C4-2B (cell line): ENCODE measurements around the gene THEMIS2.

Source experiments
- H3K27ac ChIP-seq: fragments of 450-650 bp; 2 replicates; pipeline ENCODE4 v1.5.1; 2017
- CTCF ChIP-seq: fragments of 450-650 bp; conservative IDR thresholded peaks from 2 replicates; pipeline ENCODE4 v1.5.1; 2017; ENCODE audit warnings: mild to moderate bottlenecking
- ZFX ChIP-seq: fragments of 450-650 bp; IDR thresholded peaks from 2 replicates; pipeline ENCODE4 v1.6.1; 2017

THEMIS2 gene

GRCh38 chr1:27884006-27884954 lies 11.9 kb downstream of the THEMIS2 start:
- no peak overlapping the region for H3K27ac ChIP-seq
- no peak for TF ChIP-seq ZFX

GRCh38 chr1:27885114-27885528 lies 12.8 kb downstream of the THEMIS2 start:
- no peak overlapping the region for H3K27ac ChIP-seq
- TF ChIP-seq ZFX (no peak), CTCF (no peak)

GRCh38 chr1:27885621-27886352 lies 13.4 kb downstream of the THEMIS2 start:
- no peak for TF ChIP-seq ZFX
- TF ChIP-seq CTCF: no peak
- H3K27ac ChIP-seq: no peak overlapping the region

- TF ChIP-seq CTCF: no peak
- no peak for TF ChIP-seq ZFX
- no peak overlapping the region for H3K27ac ChIP-seq
Observed at GRCh38 chr1:27886353-27886679, 14.0 kb downstream of the THEMIS2 start.

- H3K27ac ChIP-seq: no peak overlapping the region
Observed at GRCh38 chr1:27886744-27887143, 14.4 kb downstream of the THEMIS2 start.

GRCh38 chr1:27887215-27888021 lies 15.1 kb downstream of the THEMIS2 start:
- H3K27ac ChIP-seq: no peak overlapping the region
- TF ChIP-seq ZFX: no peak
- no peak for TF ChIP-seq CTCF

More at GRCh38 chr1:27886744-27887143, 14.4 kb downstream of the THEMIS2 start:
- TF ChIP-seq CTCF (no peak), ZFX (no peak)

- no peak overlapping the region for H3K27ac ChIP-seq
- TF ChIP-seq CTCF: no peak
- no peak for TF ChIP-seq ZFX
Observed at GRCh38 chr1:27889506-27889905, 17.2 kb downstream of the THEMIS2 start.
